Measurements from ENCODE around the gene WIPF1.

GRCh38 chr2:174516501-174517378 is 80.9 kb downstream of the WIPF1 start:
- no peak for TF ChIP-seq CTCF (IDR thresholded peaks at IDR 0.05; ENCODE audit: borderline replicate concordance, extremely low read depth, low read length, poor library complexity, severe bottlenecking)
- TF ChIP-seq EZH2 (IDR thresholded peaks at IDR 0.05; ENCODE audit: borderline replicate concordance, low read depth, low read length, severe bottlenecking) = no peak
